A673 (cell line): ENCODE data around the gene MPHOSPH9. TPM values are rescaled to one million over a fixed set of nuclear protein-coding genes. Genes with fewer than 3 reads are reported as not detected.

Source experiments
- BruUV-seq: library from RNA; stranded (reverse); fragments of 400-500 nt; replicated peaks from 2 replicates; lab custom pipeline; 2021; lab: Mats Ljungman, UMichigan
- CTCF ChIA-PET: fragments of 300-600 bp; sonication (Branson Sonifier 250); formaldehyde crosslinking; loops from one replicate; lab custom pipeline; 2022; ENCODE audit warnings: antibody characterized with exemption; lab: Charles Lee
- POLR2A ChIA-PET: fragments of 300-600 bp; sonication (Branson Sonifier 250); formaldehyde crosslinking; loops from one replicate; lab custom pipeline; 2022; ENCODE audit warnings: antibody characterized with exemption; ENCODE audit not compliant: low non-redundant PET; lab: Charles Lee
- DNase-seq: peaks from one replicate; pipeline ENCODE4 v3.0.0-alpha.2; 2015; ENCODE audit warnings: low spot score
- H3K27ac ChIP-seq: fragments of 200-600 bp; sonication (generic); 2 replicates; pipeline ENCODE4 v1.5.1; 2016; ENCODE audit warnings: mixed run types, low read depth, mild to moderate bottlenecking, mixed read lengths, antibody characterized with exemption, low read length; ENCODE audit not compliant: poor library complexity, severe bottlenecking
- H3K27me3 ChIP-seq: fragments of 200-600 bp; sonication (generic); replicated peaks from 2 replicates; pipeline ENCODE4 v1.6.1; 2017; ENCODE audit warnings: mixed run types, low read depth, mild to moderate bottlenecking, mixed read lengths, antibody characterized with exemption, low read length; ENCODE audit not compliant: insufficient read depth, poor library complexity
- H3K36me3 ChIP-seq: fragments of 200-600 bp; sonication (generic); 2 replicates; pipeline ENCODE4 v1.6.1; 2016; ENCODE audit warnings: mixed run types, mild to moderate bottlenecking, mixed read lengths, antibody characterized with exemption, low read length; ENCODE audit not compliant: insufficient read depth, poor library complexity, severe bottlenecking
- H3K4me1 ChIP-seq: fragments of 200-600 bp; sonication (generic); 2 replicates; pipeline ENCODE4 v1.6.1; 2017; ENCODE audit warnings: mixed run types, mild to moderate bottlenecking, mixed read lengths, antibody characterized with exemption, low read length; ENCODE audit not compliant: insufficient read depth, poor library complexity, severe bottlenecking
- H3K4me3 ChIP-seq: fragments of 200-600 bp; sonication (generic); 2 replicates; pipeline ENCODE4 v1.5.1; 2016; ENCODE audit warnings: low read depth, mixed run types, mild to moderate bottlenecking, mixed read lengths, low read length; ENCODE audit not compliant: poor library complexity, severe bottlenecking
- H3K9me3 ChIP-seq: fragments of 200-600 bp; sonication (generic); 2 replicates; pipeline ENCODE4 v1.6.1; 2016; ENCODE audit warnings: mixed run types, low read depth, mild to moderate bottlenecking, mixed read lengths, antibody characterized with exemption, low read length; ENCODE audit not compliant: poor library complexity, severe bottlenecking
- CTCF ChIP-seq: fragments of 300-800, 200-600 bp; sonication (generic); conservative IDR thresholded peaks from 2 replicates; pipeline ENCODE4 v1.5.1; 2017; ENCODE audit warnings: low read depth, mild to moderate bottlenecking, antibody characterized with exemption, low read length, moderate library complexity, mixed read lengths
- EZH2 ChIP-seq: fragments of 200-600 bp; sonication (generic); IDR thresholded peaks from 2 replicates; pipeline ENCODE4 v1.6.1; 2017; ENCODE audit warnings: borderline replicate concordance, low read depth, mild to moderate bottlenecking, mixed read lengths, antibody characterized with exemption, low read length; ENCODE audit not compliant: poor library complexity, severe bottlenecking
- intact Hi-C: fragments of 100-400 bp; cut with micrococcal nuclease; formaldehyde crosslinking; loops from one replicate; pipeline ENCODE4 v1.10.0; 2022; ENCODE audit not compliant: unreplicated experiment
- total RNA-seq: library from RNA; stranded (reverse); gene quantifications from 2 replicates; pipeline ENCODE4 v1.2.3, GENCODE V29; 2021

MPHOSPH9 gene
- total RNA-seq, 1 experiment from 2014 or later = 80.8 TPM

DNA sequence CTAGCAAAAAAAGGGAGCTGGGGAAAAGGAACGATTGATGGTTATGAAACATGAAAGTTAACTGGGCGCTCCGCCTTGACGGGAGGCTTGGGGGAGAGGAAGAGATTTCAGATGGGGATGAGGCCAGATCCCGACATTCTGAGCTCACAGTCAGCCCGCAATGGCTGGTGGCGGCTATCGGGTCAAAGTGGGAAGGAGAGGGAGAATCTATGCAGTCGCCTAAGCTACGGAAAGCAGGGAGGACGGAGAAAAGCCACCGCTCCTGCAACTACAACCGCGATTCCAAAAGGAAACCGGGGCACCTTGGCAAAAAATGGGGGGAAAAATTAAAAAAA is 502 bp downstream of the MPHOSPH9 start:
- TF ChIP-seq EZH2 (no peak), CTCF (no peak)
- H3K4me1 ChIP-seq = peaks cover 35% of the 10 kb centered on the region
- ChIA-PET CTCF (no interaction called here), POLR2A (interaction anchor here (0.7 kb wide), 1 partner anchor 27 kb away, joined by 4 read pairs; no protein-coding TSS in a partner anchor)
- intact Hi-C loops = loop anchor here (2.0 to 10.0 kb wide), 3 partner anchors 156 to 358 kb away; partner anchors contain the start of gene ABCB9
- H3K36me3 ChIP-seq = peaks cover 6% of the 10 kb centered on the region
- peak overlapping the region; percentile 88 for H3K27ac ChIP-seq
- H3K9me3 ChIP-seq = no peaks in the 10 kb centered on the region
- DNase-seq = no peak
- TSS peak; percentile 56 for BruUV-seq
- no peaks in the 10 kb centered on the region for H3K27me3 ChIP-seq
- H3K4me3 ChIP-seq = peak overlapping the region; percentile 86

DNA sequence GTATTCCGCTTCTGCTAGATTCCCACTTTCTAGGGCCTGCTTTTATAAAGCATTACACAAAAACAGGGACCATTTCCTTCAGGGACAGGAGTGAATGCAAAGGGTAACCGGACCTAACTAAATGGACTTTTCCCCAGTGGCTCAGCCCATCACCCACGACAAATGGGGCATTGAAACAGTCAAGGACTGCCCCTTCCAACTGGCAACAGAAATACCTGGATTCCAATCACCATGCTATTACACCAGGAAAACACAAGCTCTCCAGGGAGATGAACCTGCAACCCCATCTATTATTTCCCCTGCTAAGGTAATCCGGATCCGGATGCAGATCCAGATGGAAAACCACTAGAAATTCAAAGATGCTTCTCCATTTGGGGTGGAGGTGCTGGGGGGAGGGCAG is 1.0 kb downstream of the MPHOSPH9 start:
- Histone ChIP-seq H3K9me3 (no peaks in the 10 kb centered on the region), H3K27ac (peak overlapping the region; percentile 88), H3K36me3 (peaks cover 11% of the 10 kb centered on the region), H3K27me3 (no peaks in the 10 kb centered on the region), H3K4me1 (peaks cover 40% of the 10 kb centered on the region), H3K4me3 (peak overlapping the region; percentile 86)
- no peak for TF ChIP-seq EZH2
- no peak for TF ChIP-seq CTCF
- ChIA-PET POLR2A (no interaction called here), CTCF (no interaction called here)
- no peak for DNase-seq
- BruUV-seq = no TSS peak
- intact Hi-C loops = loop anchor here (2.0 to 10.0 kb wide), 3 partner anchors 157 to 357 kb away; partner anchors contain the start of gene ABCB9

- intact Hi-C loops = no loop called here
- Histone ChIP-seq H3K4me1 (peaks cover 30% of the 10 kb centered on the region), H3K9me3 (no peaks in the 10 kb centered on the region), H3K4me3 (peak overlapping the region; percentile 21), H3K36me3 (peaks cover 26% of the 10 kb centered on the region), H3K27me3 (no peaks in the 10 kb centered on the region), H3K27ac (peak overlapping the region; percentile 54)
- CTCF ChIA-PET = no interaction called here
- POLR2A ChIA-PET = interaction anchor here (0.6 kb wide), 1 partner anchor 90 kb away, joined by 22 read pairs; no protein-coding TSS in a partner anchor
- TF ChIP-seq CTCF = no peak
- no peak for TF ChIP-seq EZH2
- DNase-seq = no peak
- no TSS peak for BruUV-seq
These were observed 3.9 kb downstream of the MPHOSPH9 start for GRCh38 chr12:123229051-123229450.
